Stimulated activated CD4-positive, alpha-beta T cell treated with anti-CD3 and anti-CD28 coated beads, Interleukin-2, amount 100 ng/mL, for 4 hours (primary cell): ENCODE data around the gene UEVLD.
A peak's percentile ranks its signal among the peaks of the same experiment; 100 is the strongest.
"Not testable (repeated sequence)": the region's sequence is repeated elsewhere in the genome, so short reads cannot be mapped to it uniquely, and the experiment has no call there.

Experiments
- DNase-seq: peaks from one replicate; pipeline ENCODE4 v3.0.0-alpha.2; 2020; ENCODE audit warnings: low read depth

Gene UEVLD

GRCh38 chr11:18588297-18589252 lies at the start of gene UEVLD:
Gene UEVLD, minus strand, starts transcription at chr11:18588734. Its CDS starts 80 bp downstream, at chr11:18588654.
- DNase-seq, result peak; percentile 33

- DNase-seq, result peak; percentile 97
Measured at GRCh38 chr11:18634140-18635032, 45.9 kb upstream of the UEVLD start, which contains the start of gene SPTY2D1. Gene SPTY2D1, minus strand, starts transcription at chr11:18634342. Its CDS starts 85 bp downstream, at chr11:18634257.

GRCh38 chr11:18633256-18634139 lies 45.0 kb upstream of the UEVLD start:
- no peak for DNase-seq

GRCh38 chr11:18632841-18633240 lies 44.3 kb upstream of the UEVLD start:
- DNase-seq, result no peak

GRCh38 chr11:18624161-18624560 lies 35.6 kb upstream of the UEVLD start:
- no peak for DNase-seq

GRCh38 chr11:18623707-18624106 lies 35.2 kb upstream of the UEVLD start:
- no peak for DNase-seq

- DNase-seq, result no peak
Measured at GRCh38 chr11:18618342-18619025, 29.9 kb upstream of the UEVLD start.

- DNase-seq, result no peak
Measured at GRCh38 chr11:18617688-18618341, 29.3 kb upstream of the UEVLD start.

GRCh38 chr11:18615628-18616392 lies 27.3 kb upstream of the UEVLD start:
- no peak for DNase-seq

GRCh38 chr11:18614667-18615066 lies 26.1 kb upstream of the UEVLD start:
- DNase-seq, result no peak

- DNase-seq, result no peak
Measured at GRCh38 chr11:18612394-18612793, 23.9 kb upstream of the UEVLD start.

GRCh38 chr11:18611196-18611595 lies 22.7 kb upstream of the UEVLD start:
- DNase-seq, result no peak

- DNase-seq, result no peak
Measured at GRCh38 chr11:18608376-18608775, 19.8 kb upstream of the UEVLD start.

GRCh38 chr11:18600915-18601569 lies 12.5 kb upstream of the UEVLD start:
- DNase-seq, result no peak

- no peak for DNase-seq
Measured at GRCh38 chr11:18599739-18600230, 11.3 kb upstream of the UEVLD start, which contains the start of gene MISFA. Gene MISFA, plus strand, starts transcription at chr11:18599789. Its CDS starts 140 bp downstream, at chr11:18599929.

GRCh38 chr11:18594999-18595749 lies 6.6 kb upstream of the UEVLD start:
- DNase-seq, result no peak

GRCh38 chr11:18594088-18594487 lies 5.6 kb upstream of the UEVLD start:
- DNase-seq, result not testable (repeated sequence)

- DNase-seq, result no peak
Measured at GRCh38 chr11:18590571-18590970, 2.0 kb upstream of the UEVLD start.
